ENCODE measurements around the gene RAB35.

Gene RAB35

DNA sequence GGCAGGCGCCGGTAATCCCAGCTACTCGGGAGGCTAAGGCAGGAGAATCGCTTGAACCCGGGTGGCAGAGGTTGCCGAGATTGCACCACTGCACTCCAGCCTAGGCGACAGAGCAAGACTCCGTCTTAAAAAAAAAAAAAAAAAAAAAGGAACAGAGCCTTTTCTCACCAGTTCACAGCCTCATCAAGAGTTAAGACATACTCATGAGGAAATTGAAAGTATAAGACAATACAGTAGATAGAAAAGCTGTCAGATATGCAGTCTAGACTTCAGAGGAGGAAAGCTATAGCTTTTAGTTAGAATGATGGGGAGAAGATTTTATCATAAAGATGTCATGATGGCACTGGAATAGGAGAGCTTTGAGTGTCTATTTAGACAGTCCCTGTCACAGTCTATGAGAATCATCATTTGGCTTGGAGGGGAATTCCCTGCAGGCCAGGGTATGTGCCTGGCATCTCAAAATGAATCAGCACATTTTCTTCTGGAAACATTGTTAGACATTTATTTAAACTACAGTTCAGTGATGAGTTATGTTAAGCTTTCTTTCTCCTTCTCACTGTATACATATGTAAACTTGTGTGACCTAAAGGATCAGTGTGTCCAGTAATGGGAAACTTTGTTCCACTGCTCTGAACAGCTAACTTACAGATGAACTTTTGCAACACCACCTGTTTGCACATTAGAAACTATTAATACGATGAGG, 2.9 kb upstream of the RAB35 start:
- TF ChIP-seq, protein P1, sequence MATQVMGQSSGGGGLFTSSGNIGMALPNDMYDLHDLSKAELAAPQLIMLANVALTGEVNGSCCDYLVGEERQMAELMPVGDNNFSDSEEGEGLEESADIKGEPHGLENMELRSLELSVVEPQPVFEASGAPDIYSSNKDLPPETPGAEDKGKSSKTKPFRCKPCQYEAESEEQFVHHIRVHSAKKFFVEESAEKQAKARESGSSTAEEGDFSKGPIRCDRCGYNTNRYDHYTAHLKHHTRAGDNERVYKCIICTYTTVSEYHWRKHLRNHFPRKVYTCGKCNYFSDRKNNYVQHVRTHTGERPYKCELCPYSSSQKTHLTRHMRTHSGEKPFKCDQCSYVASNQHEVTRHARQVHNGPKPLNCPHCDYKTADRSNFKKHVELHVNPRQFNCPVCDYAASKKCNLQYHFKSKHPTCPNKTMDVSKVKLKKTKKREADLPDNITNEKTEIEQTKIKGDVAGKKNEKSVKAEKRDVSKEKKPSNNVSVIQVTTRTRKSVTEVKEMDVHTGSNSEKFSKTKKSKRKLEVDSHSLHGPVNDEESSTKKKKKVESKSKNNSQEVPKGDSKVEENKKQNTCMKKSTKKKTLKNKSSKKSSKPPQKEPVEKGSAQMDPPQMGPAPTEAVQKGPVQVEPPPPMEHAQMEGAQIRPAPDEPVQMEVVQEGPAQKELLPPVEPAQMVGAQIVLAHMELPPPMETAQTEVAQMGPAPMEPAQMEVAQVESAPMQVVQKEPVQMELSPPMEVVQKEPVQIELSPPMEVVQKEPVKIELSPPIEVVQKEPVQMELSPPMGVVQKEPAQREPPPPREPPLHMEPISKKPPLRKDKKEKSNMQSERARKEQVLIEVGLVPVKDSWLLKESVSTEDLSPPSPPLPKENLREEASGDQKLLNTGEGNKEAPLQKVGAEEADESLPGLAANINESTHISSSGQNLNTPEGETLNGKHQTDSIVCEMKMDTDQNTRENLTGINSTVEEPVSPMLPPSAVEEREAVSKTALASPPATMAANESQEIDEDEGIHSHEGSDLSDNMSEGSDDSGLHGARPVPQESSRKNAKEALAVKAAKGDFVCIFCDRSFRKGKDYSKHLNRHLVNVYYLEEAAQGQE (IDR thresholded peaks at IDR 0.05; ENCODE audit: low read depth) = no peak
- no peak for TF ChIP-seq ZBTB7A (IDR thresholded peaks at IDR 0.05; ENCODE audit: low read depth)
- no peak for TF ChIP-seq EGR1 (IDR thresholded peaks at IDR 0.05)
- no peak for TF ChIP-seq TAF1 (IDR thresholded peaks at IDR 0.05; ENCODE audit: low read depth)

DNA sequence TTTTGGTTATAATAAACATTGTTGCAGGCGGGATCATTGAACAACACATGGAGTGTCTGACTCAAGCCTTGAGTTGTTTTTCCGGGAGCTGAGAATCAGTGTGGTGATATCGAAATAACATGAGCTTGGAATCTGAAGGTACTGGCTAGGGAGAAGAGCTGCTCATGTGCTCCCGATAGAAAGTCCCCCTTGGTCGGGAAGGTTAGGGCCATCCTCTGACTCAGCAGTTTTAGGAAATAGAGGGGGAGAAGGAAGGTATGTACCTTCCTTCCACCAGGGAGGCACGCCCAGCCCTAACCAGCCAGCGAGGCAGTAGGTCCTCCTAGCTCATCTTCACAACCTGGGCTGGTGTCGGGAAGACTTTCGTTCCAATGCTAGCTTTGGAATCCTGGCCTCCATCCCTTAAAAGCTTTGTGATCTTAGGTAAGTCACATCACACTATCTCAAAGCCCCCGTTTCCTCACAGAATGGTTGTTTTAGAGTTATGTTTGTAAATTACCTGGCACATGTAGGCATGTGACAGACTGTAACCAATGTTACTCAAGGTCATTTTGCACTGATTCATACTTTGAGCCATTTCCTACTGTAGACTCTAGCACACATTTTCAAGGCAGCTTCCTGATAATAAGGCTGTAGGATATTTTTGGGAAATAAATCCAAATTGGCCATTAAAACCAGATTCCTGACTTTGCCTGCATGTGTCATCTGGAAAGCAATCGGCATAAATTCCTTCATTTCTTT, 1.9 kb upstream of the RAB35 start:
- TF ChIP-seq ZBTB7A (IDR thresholded peaks at IDR 0.05; ENCODE audit: low read depth) (no peak), NFIC (IDR thresholded peaks at IDR 0.05) (no peak), EGR1 (IDR thresholded peaks at IDR 0.05) (no peak)
- TF ChIP-seq, protein P2, sequence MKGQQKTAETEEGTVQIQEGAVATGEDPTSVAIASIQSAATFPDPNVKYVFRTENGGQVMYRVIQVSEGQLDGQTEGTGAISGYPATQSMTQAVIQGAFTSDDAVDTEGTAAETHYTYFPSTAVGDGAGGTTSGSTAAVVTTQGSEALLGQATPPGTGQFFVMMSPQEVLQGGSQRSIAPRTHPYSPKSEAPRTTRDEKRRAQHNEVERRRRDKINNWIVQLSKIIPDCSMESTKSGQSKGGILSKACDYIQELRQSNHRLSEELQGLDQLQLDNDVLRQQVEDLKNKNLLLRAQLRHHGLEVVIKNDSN (IDR thresholded peaks at IDR 0.05) = no peak

DNA sequence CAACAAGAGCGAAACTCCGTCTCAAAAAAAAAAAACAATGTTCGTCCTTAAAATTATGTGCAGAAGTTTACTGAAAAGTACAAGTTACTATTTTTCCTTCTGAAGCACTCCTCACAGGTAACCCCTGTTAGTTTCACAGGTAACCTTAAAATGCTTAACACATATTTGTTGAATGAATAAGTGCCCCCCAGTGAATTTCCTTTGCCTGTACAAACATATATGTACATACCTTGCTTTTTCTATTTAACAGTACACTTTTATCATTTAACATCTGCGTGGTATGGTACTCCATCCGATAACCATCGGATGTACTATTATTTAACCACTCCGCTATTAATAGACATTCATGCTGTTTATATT, 1.4 kb upstream of the RAB35 start:
- no peak for TF ChIP-seq ZBTB7A (IDR thresholded peaks at IDR 0.05; ENCODE audit: low read depth)
- TF ChIP-seq, protein P3, sequence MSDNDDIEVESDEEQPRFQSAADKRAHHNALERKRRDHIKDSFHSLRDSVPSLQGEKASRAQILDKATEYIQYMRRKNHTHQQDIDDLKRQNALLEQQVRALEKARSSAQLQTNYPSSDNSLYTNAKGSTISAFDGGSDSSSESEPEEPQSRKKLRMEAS (IDR thresholded peaks at IDR 0.05) = no peak
- TF ChIP-seq EP300 (IDR thresholded peaks at IDR 0.05; ENCODE audit: borderline replicate concordance) = no peak
- no peak for TF ChIP-seq CEBPB (IDR thresholded peaks at IDR 0.05)

DNA sequence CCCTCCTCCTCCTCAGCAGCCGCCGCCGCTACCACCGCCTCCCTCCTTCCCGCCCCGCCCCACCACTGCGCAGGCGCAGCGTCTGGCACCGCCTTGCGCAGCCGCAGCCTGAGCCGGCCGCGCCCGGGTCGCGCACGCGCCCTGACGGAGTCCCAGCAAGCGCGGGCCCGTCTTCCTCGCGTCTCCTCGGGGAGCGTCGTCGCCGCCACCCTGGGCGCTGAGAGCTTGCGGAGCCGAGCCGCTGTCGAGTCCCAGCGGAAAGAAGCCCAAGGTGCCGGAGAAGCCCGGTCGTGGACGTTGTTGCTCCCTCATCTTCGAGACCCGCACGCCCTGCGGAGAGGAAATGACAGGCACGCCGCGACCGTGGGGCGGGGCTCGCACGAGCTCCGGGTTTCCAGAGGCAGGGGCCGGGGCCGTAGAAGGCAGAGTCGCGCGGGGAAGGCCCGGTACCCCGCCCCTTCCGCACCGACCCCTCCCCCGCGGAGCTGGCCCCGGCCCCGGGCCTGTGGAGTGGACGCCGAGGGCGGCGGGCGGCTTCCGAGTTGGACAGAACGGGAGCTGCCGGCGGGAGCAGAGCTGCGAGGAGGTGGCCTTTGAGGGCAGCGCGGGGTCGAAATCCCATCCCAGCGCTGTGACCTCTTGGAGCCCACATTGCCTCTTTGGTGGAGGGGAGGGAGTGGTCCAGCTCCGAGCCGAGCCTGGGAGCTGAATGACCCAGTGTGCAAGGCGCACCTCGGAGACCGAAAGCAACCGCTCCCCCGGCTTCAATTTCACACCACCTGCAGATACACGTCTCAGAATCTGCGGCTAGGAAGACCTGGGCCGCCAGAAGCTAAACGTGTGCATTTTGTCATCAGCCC, 469 bp upstream of the RAB35 start:
- TF ChIP-seq TCF12 (IDR thresholded peaks at IDR 0.05; ENCODE audit: low read depth) (no peak), TEAD4 (IDR thresholded peaks at IDR 0.05) (peak; percentile 33; the same call in 1 of the 2 replicates), CREB1 (IDR thresholded peaks at IDR 0.05; ENCODE audit: low read depth) (no peak), TAF1 (IDR thresholded peaks at IDR 0.05; ENCODE audit: low read depth) (peak; percentile 84; the same call in 1 of the 2 replicates), NFIC (IDR thresholded peaks at IDR 0.05) (no peak; the same call in 1 of the 2 replicates), FOXM1 (IDR thresholded peaks at IDR 0.05; ENCODE audit: borderline replicate concordance, low read depth) (no peak), CEBPB (IDR thresholded peaks at IDR 0.05) (no peak), EGR1 (IDR thresholded peaks at IDR 0.05) (no peak), EP300 (IDR thresholded peaks at IDR 0.05; ENCODE audit: borderline replicate concordance) (0 out of 2 replicates have a peak, but pooled peaks have one; percentile 30), YY1 (IDR thresholded peaks at IDR 0.05; ENCODE audit: low read depth) (peak; percentile 62; the same call in 1 of the 2 replicates), ZBTB7A (IDR thresholded peaks at IDR 0.05; ENCODE audit: low read depth) (no peak), RAD21 (IDR thresholded peaks at IDR 0.05; ENCODE audit: low read depth) (no peak)
- TF ChIP-seq, protein P3 (IDR thresholded peaks at IDR 0.05) = peak; percentile 91
- TF ChIP-seq, protein P2 (IDR thresholded peaks at IDR 0.05) = no peak
- TF ChIP-seq, protein P1 (IDR thresholded peaks at IDR 0.05; ENCODE audit: low read depth) = no peak

DNA sequence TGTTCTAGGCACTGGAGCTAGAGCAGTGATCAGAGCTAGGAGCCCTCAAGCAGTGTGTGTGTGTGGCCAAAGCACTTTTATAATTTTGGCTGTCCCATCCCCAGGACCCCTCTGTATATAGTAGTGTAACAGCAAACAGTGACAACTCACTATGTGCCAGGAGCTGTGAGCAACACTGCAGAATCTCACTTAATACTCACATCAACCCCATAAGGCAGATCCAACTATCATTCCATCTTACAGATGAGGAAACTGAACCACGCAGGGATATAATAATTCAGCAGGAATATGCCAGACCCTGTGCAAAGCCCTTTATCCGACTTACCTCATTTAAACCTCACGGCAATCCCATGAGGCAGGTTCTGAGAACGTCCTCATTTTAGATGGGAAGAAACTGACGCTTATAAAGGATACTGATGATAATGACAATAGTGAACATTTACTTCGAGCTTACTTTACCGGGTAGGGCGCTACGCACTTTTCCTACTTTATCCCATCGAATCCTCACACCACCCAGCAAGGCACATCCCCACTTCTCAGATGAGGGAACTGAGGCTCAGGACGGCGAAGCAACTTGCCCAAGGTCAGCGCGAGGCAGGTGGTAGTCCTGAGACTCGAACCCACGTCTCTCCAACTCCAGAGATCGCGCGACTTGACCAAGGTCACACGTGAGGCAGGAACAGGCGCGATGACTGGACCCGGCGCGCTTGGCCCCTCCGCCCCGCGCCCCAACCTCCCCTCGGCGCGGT, 687 bp downstream of the RAB35 start:
- TF ChIP-seq CREB1 (IDR thresholded peaks at IDR 0.05; ENCODE audit: low read depth) = no peak
- TF ChIP-seq, protein P1 (IDR thresholded peaks at IDR 0.05; ENCODE audit: low read depth) = no peak
- TF ChIP-seq EGR1 (IDR thresholded peaks at IDR 0.05) = no peak
- no peak for TF ChIP-seq CEBPB (IDR thresholded peaks at IDR 0.05)
- TF ChIP-seq FOXM1 (IDR thresholded peaks at IDR 0.05; ENCODE audit: borderline replicate concordance, low read depth) = no peak
- TF ChIP-seq, protein P2 (IDR thresholded peaks at IDR 0.05) = 0 out of 2 replicates have a peak, but pooled peaks have one; percentile 16
- TF ChIP-seq TEAD4 (IDR thresholded peaks at IDR 0.05) = no peak
- TF ChIP-seq YY1 (IDR thresholded peaks at IDR 0.05; ENCODE audit: low read depth) = no peak
- TF ChIP-seq NFIC (IDR thresholded peaks at IDR 0.05) = no peak
- TF ChIP-seq TCF12 (IDR thresholded peaks at IDR 0.05; ENCODE audit: low read depth) = no peak
- no peak for TF ChIP-seq EP300 (IDR thresholded peaks at IDR 0.05; ENCODE audit: borderline replicate concordance)
- TF ChIP-seq, protein P3 (IDR thresholded peaks at IDR 0.05) = peak; percentile 54; the same call in 1 of the 2 replicates
- no peak for TF ChIP-seq TAF1 (IDR thresholded peaks at IDR 0.05; ENCODE audit: low read depth)
- no peak for TF ChIP-seq RAD21 (IDR thresholded peaks at IDR 0.05; ENCODE audit: low read depth)

All from Ishikawa (cell line).